ENCODE measurements around the gene PKN1. TPM values are rescaled to one million over a fixed set of nuclear protein-coding genes. Genes with fewer than 3 reads are reported as not detected.

PKN1 gene
- total and polyA plus RNA-seq, 2 of the 13 experiments (the other 11 are each of a cell fraction or from before 2014, with no cell fraction given), result 45.7 to 54.5 TPM

DNA sequence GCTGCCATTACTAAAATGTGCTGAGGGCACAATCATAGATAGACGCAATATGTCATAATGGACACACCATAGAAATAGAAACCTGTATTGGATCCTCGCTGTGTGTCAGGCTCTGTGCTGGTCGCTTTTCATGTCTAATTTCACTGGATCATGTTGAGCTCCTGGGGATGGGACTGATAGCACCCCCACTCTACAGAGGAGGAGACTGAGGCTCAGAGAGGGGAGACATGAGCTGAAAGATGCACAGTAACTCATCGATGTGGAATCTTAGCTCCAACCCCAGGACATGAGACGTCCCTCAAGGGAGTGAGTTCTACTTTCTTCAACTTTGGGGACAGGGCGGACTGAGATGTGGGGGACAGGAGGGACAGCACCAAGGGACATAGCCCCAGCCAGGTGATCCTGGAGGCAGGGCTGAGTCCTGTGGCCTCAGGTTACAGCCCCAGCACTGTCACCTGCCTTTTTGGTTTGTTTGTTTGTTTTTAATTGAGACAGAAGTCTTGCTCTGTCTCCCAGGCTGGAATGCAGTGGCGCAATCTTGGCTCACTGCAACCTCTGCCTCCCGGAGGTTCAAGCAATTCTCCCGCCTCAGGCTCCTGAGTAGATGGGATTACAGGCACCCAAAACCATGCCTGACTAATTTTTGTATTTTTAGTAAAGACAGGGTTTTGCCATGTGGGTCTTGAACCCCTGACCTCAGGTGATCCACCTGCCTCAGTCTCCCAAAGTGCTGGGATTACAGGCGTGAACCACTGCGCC is 69.4 kb downstream of the PKN1 start (continued):
- TF ChIP-seq, protein P1, sequence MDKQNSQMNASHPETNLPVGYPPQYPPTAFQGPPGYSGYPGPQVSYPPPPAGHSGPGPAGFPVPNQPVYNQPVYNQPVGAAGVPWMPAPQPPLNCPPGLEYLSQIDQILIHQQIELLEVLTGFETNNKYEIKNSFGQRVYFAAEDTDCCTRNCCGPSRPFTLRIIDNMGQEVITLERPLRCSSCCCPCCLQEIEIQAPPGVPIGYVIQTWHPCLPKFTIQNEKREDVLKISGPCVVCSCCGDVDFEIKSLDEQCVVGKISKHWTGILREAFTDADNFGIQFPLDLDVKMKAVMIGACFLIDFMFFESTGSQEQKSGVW (CRISPR knock-in tag; IDR thresholded peaks at IDR 0.05; ENCODE audit: borderline replicate concordance), result no peak
- TF ChIP-seq EHMT2 (IDR thresholded peaks at IDR 0.05; ENCODE audit: borderline replicate concordance, low read depth, low read length) (no peak), ZNF616 (CRISPR knock-in tag; IDR thresholded peaks at IDR 0.05; ENCODE audit: low read depth) (no peak), KLF13 (CRISPR knock-in tag; IDR thresholded peaks at IDR 0.05) (no peak), ZNF446 (CRISPR knock-in tag; IDR thresholded peaks at IDR 0.05) (no peak), ZNF451 (CRISPR knock-in tag; IDR thresholded peaks at IDR 0.05) (no peak), ZNF234 (CRISPR knock-in tag; conservative IDR thresholded peaks at IDR 0.05) (no peak), CC2D1A (CRISPR knock-in tag; IDR thresholded peaks at IDR 0.05) (no peak), RCOR2 (CRISPR knock-in tag; IDR thresholded peaks at IDR 0.05) (no peak), SRSF1 (optimal IDR thresholded peaks at IDR 0.05; ENCODE audit: low read depth, low read length) (no peak), ZNF383 (CRISPR knock-in tag; IDR thresholded peaks at IDR 0.05; ENCODE audit: borderline replicate concordance) (no peak), PHF5A (CRISPR knock-in tag; IDR thresholded peaks at IDR 0.05; ENCODE audit: low read depth, unreplicated experiment) (no peak), ZSCAN30 (CRISPR knock-in tag; IDR thresholded peaks at IDR 0.05) (no peak)
- TF ChIP-seq, protein P2, sequence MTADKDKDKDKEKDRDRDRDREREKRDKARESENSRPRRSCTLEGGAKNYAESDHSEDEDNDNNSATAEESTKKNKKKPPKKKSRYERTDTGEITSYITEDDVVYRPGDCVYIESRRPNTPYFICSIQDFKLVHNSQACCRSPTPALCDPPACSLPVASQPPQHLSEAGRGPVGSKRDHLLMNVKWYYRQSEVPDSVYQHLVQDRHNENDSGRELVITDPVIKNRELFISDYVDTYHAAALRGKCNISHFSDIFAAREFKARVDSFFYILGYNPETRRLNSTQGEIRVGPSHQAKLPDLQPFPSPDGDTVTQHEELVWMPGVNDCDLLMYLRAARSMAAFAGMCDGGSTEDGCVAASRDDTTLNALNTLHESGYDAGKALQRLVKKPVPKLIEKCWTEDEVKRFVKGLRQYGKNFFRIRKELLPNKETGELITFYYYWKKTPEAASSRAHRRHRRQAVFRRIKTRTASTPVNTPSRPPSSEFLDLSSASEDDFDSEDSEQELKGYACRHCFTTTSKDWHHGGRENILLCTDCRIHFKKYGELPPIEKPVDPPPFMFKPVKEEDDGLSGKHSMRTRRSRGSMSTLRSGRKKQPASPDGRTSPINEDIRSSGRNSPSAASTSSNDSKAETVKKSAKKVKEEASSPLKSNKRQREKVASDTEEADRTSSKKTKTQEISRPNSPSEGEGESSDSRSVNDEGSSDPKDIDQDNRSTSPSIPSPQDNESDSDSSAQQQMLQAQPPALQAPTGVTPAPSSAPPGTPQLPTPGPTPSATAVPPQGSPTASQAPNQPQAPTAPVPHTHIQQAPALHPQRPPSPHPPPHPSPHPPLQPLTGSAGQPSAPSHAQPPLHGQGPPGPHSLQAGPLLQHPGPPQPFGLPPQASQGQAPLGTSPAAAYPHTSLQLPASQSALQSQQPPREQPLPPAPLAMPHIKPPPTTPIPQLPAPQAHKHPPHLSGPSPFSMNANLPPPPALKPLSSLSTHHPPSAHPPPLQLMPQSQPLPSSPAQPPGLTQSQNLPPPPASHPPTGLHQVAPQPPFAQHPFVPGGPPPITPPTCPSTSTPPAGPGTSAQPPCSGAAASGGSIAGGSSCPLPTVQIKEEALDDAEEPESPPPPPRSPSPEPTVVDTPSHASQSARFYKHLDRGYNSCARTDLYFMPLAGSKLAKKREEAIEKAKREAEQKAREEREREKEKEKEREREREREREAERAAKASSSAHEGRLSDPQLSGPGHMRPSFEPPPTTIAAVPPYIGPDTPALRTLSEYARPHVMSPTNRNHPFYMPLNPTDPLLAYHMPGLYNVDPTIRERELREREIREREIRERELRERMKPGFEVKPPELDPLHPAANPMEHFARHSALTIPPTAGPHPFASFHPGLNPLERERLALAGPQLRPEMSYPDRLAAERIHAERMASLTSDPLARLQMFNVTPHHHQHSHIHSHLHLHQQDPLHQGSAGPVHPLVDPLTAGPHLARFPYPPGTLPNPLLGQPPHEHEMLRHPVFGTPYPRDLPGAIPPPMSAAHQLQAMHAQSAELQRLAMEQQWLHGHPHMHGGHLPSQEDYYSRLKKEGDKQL (CRISPR knock-in tag; IDR thresholded peaks at IDR 0.05; ENCODE audit: low read depth), result no peak
- TF ChIP-seq, protein P3, sequence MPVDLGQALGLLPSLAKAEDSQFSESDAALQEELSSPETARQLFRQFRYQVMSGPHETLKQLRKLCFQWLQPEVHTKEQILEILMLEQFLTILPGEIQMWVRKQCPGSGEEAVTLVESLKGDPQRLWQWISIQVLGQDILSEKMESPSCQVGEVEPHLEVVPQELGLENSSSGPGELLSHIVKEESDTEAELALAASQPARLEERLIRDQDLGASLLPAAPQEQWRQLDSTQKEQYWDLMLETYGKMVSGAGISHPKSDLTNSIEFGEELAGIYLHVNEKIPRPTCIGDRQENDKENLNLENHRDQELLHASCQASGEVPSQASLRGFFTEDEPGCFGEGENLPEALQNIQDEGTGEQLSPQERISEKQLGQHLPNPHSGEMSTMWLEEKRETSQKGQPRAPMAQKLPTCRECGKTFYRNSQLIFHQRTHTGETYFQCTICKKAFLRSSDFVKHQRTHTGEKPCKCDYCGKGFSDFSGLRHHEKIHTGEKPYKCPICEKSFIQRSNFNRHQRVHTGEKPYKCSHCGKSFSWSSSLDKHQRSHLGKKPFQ (CRISPR knock-in tag; IDR thresholded peaks at IDR 0.05; ENCODE audit: insufficient replicate concordance), result no peak
- TF ChIP-seq, protein P4, sequence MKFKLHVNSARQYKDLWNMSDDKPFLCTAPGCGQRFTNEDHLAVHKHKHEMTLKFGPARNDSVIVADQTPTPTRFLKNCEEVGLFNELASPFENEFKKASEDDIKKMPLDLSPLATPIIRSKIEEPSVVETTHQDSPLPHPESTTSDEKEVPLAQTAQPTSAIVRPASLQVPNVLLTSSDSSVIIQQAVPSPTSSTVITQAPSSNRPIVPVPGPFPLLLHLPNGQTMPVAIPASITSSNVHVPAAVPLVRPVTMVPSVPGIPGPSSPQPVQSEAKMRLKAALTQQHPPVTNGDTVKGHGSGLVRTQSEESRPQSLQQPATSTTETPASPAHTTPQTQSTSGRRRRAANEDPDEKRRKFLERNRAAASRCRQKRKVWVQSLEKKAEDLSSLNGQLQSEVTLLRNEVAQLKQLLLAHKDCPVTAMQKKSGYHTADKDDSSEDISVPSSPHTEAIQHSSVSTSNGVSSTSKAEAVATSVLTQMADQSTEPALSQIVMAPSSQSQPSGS (CRISPR knock-in tag; IDR thresholded peaks at IDR 0.05), result no peak
- TF ChIP-seq, protein P5, sequence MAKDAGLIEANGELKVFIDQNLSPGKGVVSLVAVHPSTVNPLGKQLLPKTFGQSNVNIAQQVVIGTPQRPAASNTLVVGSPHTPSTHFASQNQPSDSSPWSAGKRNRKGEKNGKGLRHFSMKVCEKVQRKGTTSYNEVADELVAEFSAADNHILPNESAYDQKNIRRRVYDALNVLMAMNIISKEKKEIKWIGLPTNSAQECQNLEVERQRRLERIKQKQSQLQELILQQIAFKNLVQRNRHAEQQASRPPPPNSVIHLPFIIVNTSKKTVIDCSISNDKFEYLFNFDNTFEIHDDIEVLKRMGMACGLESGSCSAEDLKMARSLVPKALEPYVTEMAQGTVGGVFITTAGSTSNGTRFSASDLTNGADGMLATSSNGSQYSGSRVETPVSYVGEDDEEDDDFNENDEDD (CRISPR knock-in tag; IDR thresholded peaks at IDR 0.05; ENCODE audit: borderline replicate concordance), result 0 out of 2 replicates have a peak, but pooled peaks have one; percentile 39
- TF ChIP-seq, protein P6, sequence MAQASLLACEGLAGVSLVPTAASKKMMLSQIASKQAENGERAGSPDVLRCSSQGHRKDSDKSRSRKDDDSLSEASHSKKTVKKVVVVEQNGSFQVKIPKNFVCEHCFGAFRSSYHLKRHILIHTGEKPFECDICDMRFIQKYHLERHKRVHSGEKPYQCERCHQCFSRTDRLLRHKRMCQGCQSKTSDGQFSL (CRISPR knock-in tag; IDR thresholded peaks at IDR 0.05), result no peak

Measured in HepG2 (cell line).